NB4 (cell line): ENCODE data around the gene CDH15.

Source experiments
- DNase-seq: peaks from one replicate; pipeline ENCODE4 v3.0.0; 2010; ENCODE audit warnings: low read depth
- H3K4me3 ChIP-seq: one replicate; pipeline ENCODE4 v1.5.1; 2011; ENCODE audit warnings: mild to moderate bottlenecking, low read depth, low read length, moderate library complexity
- MYC ChIP-seq: IDR thresholded peaks from 2 replicates; pipeline ENCODE4 v1.6.1; 2011; ENCODE audit warnings: low read depth, low read length
- POLR2A ChIP-seq: IDR thresholded peaks from 2 replicates; pipeline ENCODE4 v1.6.1; 2011; ENCODE audit warnings: mild to moderate bottlenecking; ENCODE audit not compliant: insufficient read length; ENCODE audit errors: extremely low read depth
- TF ChIP-seq, protein P1 (sequence below): IDR thresholded peaks from one replicate; pipeline ENCODE4 v1.5.1; 2012; ENCODE audit warnings: low read depth, low read length
- TF ChIP-seq, protein P2 (sequence below): IDR thresholded peaks from 2 replicates; pipeline ENCODE4 v1.6.1; 2011; ENCODE audit warnings: low read depth, low read length

The CDH15 gene

DNA sequence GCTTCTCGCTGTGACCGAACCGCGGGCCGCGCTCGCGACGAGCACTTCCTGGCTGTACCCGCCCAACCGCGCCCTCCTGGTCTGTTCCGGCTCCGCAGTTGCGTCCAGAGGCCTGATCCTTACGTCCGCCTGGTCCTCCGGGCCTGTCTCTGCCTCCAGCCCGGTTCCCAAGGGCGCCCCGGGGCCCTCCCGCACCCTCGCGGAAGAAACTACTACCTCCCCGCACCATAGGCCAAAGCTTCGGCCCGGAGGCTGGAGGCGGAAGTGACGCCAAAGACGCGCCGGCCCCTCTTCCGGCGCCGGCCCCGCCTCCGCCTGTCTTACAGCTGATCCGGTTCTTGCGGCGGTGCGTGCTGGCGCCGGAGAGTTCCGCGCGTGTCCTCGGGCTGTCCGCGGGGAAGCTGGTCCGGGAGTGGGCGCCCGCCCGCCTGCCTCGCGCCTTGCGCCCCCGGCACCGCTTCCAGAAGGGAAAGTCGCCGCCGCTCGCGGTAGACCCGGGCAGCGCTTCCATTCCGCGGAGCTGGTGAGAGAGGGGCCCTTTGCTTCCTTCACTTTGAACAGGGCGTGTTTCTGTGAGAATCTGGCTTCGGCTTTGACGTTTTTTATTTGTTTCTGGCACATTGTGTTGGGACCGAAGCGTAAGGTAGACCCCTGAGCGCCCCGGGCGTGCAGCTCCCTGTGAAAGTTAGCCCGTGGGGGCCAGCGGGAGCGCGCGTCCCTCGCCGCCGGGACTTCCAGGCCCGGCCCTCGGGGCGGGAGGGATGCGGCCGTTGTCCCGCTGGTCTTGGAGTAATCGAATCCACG is 46.0 kb downstream of the CDH15 start, which contains the start of gene ZNF778:
ZNF778 (plus strand) TSS at position 316 of the 804 bp plus-strand sequence. CDS start 3,425 bp downstream, outside the sequence.
- H3K4me3 ChIP-seq: peak within 1 kb of the TSS; percentile 77
- peak; percentile 91 for DNase-seq
- TF ChIP-seq, protein P1, sequence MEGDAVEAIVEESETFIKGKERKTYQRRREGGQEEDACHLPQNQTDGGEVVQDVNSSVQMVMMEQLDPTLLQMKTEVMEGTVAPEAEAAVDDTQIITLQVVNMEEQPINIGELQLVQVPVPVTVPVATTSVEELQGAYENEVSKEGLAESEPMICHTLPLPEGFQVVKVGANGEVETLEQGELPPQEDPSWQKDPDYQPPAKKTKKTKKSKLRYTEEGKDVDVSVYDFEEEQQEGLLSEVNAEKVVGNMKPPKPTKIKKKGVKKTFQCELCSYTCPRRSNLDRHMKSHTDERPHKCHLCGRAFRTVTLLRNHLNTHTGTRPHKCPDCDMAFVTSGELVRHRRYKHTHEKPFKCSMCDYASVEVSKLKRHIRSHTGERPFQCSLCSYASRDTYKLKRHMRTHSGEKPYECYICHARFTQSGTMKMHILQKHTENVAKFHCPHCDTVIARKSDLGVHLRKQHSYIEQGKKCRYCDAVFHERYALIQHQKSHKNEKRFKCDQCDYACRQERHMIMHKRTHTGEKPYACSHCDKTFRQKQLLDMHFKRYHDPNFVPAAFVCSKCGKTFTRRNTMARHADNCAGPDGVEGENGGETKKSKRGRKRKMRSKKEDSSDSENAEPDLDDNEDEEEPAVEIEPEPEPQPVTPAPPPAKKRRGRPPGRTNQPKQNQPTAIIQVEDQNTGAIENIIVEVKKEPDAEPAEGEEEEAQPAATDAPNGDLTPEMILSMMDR: no peak
- TF ChIP-seq, protein P2, sequence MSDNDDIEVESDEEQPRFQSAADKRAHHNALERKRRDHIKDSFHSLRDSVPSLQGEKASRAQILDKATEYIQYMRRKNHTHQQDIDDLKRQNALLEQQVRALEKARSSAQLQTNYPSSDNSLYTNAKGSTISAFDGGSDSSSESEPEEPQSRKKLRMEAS: peak; percentile 74
- peak; percentile 73 for TF ChIP-seq POLR2A
- TF ChIP-seq MYC: 0 out of 2 replicates have a peak, but pooled peaks have one; percentile 15

DNA sequence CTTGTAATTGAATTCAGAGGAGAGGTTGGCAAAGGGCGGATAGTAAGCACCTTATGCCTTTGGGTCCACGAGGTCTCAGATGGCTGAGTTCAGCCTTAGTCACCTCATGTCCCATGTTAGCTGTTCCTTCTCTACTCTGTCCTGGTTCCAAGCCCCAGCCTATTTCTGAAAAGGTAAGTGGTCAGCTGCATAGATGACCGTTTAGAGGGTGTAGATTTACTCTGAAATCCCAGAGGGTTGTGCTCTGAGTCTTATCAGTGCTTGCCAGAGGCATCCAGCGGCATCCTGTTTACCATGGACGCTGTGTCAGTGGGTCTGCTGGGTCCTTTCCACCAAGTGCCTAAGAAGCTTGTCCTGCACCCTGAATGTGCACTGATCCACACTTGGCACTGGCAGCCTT is 47.8 kb downstream of the CDH15 start:
- TF ChIP-seq, protein P2: no peak
- TF ChIP-seq MYC (no peak), POLR2A (no peak)
- TF ChIP-seq, protein P1: no peak
- H3K4me3 ChIP-seq: no peak overlapping the region
- DNase-seq: no peak

DNA sequence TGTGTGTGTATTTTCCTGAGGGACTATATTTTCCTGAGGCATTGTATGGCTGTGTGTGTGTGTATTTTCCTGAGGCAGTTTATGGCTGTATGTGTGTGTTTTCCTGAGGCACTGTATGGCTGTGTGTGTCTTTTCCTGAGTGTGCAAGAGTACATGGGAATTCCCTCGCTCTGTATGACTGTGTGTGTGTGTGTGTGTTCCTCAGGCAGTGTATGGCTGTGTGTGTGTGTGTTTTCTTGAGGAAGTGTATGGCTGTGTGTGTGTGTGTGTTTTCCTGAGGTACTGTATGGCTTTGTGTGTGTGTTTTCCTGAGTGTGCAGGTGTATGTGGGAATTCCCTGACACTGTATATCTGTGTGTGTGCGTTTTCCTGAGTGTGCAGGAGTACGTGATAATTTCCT is 50.1 kb downstream of the CDH15 start:
- no peak for DNase-seq
- no peak overlapping the region for H3K4me3 ChIP-seq
- TF ChIP-seq MYC: no peak
- TF ChIP-seq, protein P1: no peak
- TF ChIP-seq, protein P2: no peak
- TF ChIP-seq POLR2A: no peak

DNA sequence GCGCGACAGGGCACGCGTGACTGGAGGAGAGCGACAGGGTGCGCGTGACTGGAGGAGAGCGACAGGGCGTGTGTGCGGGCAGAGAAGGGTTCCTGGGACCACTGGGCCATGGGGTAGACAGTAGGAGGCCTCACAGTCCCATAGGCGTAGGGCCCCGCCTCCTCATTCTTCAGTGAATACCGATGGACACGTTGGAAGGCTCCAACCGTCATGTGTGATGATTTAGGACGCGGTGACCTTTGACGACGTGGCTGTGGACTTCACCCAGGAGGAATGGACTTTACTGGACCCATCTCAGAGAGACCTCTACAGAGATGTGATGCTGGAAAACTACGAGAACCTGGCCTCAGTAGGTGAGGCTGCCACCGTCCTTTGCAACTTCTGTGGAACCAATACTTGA is 51.4 kb downstream of the CDH15 start:
- H3K4me3 ChIP-seq: no peak overlapping the region
- DNase-seq: no peak
- TF ChIP-seq, protein P1: no peak
- TF ChIP-seq MYC (no peak), POLR2A (no peak)
- TF ChIP-seq, protein P2: no peak

DNA sequence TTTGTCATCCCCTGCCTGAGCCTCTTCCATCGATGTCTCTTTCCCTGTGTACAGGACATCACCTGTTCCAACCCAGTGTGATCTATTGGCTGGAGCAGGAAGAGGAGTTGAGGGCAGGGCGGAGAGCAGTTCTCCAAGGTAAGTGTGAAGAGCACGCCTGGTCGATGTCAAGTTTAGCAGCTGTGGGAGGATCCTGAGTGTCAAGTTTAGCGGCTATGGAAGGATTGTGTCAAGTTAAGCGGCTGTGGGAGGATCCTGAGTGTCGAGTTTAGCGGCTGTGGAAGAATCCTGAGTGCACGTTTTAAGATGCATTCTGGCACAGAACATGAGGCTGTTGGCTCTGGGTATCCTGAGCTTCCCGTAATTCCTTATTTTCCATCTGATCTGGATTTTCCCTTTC is 53.1 kb downstream of the CDH15 start:
- TF ChIP-seq, protein P2: no peak
- TF ChIP-seq POLR2A (no peak), MYC (no peak)
- no peak for DNase-seq
- no peak overlapping the region for H3K4me3 ChIP-seq

DNA sequence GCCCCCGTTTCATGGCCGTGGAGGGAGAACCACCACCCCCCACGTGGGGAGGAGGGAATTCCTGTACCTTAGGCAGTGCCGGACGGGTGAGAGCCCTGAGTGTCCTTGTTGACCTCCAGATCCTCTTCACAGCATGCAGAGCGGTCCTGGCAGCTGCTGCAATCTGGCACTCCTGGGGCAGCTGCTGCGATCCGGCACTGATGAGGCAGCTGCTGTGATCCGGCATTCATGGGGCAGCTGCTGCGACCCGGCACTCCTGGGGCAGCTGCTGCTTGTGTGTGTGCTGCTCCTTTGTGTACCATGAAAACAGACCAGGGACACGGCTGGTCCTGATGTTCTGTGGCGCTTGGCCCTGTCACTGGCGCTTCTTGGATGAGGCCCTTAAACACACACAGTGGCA is 58.7 kb downstream of the CDH15 start:
- DNase-seq: no peak
- H3K4me3 ChIP-seq: no peak overlapping the region

DNA sequence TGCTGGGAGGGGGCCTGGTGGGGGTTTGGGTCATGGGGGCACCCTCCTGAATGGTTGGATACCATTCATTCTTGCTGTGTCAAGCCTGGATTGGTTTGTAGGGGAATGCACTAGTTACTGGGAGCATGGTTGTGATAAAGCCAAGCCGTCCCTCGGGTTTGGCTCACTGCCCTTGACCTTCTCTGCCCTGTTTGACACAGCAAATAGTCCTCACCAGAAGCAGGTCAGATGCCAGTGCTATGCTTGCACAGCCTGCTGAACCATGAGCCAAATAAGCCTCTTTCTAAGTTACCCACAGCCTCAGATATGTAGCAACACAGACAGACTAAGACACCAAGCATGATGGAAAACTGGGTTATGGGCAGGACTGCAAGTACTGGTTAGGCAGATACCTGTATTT is 60.6 kb downstream of the CDH15 start:
- no peak for TF ChIP-seq MYC
- no peak for TF ChIP-seq POLR2A
- TF ChIP-seq, protein P2: no peak
- TF ChIP-seq, protein P1: no peak
- H3K4me3 ChIP-seq: no peak overlapping the region
- no peak for DNase-seq

More for the DNA sequence above, 58.7 kb downstream of the CDH15 start:
- no peak for TF ChIP-seq MYC
